OCI-LY7 (cell line): ENCODE data around the gene ZNF892. TPM values are rescaled to one million over a fixed set of nuclear protein-coding genes. Genes with fewer than 3 reads are reported as not detected.
A peak's percentile ranks its signal among the peaks of the same experiment; 100 is the strongest.

Experiments
- BruUV-seq: library from RNA; stranded (reverse); fragments of 400-500 nt; replicated peaks from 2 replicates; lab custom pipeline; 2021; lab: Mats Ljungman, UMichigan
- CTCF ChIA-PET: fragments of 300-600 bp; sonication (Branson Sonifier 250); formaldehyde crosslinking; loops from one replicate; lab custom pipeline; 2022; ENCODE audit warnings: antibody characterized with exemption; ENCODE audit not compliant: unreplicated experiment; lab: Charles Lee
- POLR2A ChIA-PET: fragments of 300-600 bp; sonication (Branson Sonifier 250); formaldehyde crosslinking; loops from one replicate; lab custom pipeline; 2022; ENCODE audit warnings: antibody characterized with exemption; lab: Charles Lee
- DNase-seq: peaks from one replicate; pipeline ENCODE4 v3.0.0-alpha.2; 2015; ENCODE audit warnings: low spot score
- H2AFZ ChIP-seq: fragments of 200-600 bp; sonication (generic), shearing (Covaris generic); 2 replicates; pipeline ENCODE4 v1.6.1; 2014; ENCODE audit warnings: mild to moderate bottlenecking, antibody characterized with exemption, low read length, moderate library complexity
- H3K27ac ChIP-seq: fragments of 200-600 bp; sonication (generic); 2 replicates; pipeline ENCODE4 v1.5.1; 2014; ENCODE audit warnings: mixed run types, low read depth, mild to moderate bottlenecking, moderate library complexity, low read length, inconsistent platforms; ENCODE audit not compliant: poor library complexity, severe bottlenecking
- H3K36me3 ChIP-seq: fragments of 200-600 bp; sonication (generic); 2 replicates; pipeline ENCODE4 v1.6.1; 2014; ENCODE audit warnings: mild to moderate bottlenecking, antibody characterized with exemption, low read length, moderate library complexity, mixed read lengths; ENCODE audit not compliant: insufficient read depth
- H3K4me1 ChIP-seq: fragments of 200-600 bp; sonication (generic); 2 replicates; pipeline ENCODE4 v1.5.1; 2014; ENCODE audit warnings: mild to moderate bottlenecking, low read length; ENCODE audit not compliant: insufficient read depth, poor library complexity, severe bottlenecking
- H3K4me2 ChIP-seq: fragments of 200-600 bp; sonication (generic); 2 replicates; pipeline ENCODE4 v1.6.1; 2014; ENCODE audit warnings: mild to moderate bottlenecking, low read length
- H3K4me3 ChIP-seq: fragments of 200-600 bp; sonication (generic); 2 replicates; pipeline ENCODE4 v1.5.1; 2014; ENCODE audit warnings: mild to moderate bottlenecking, low read depth, low read length; ENCODE audit not compliant: poor library complexity, severe bottlenecking
- H3K79me2 ChIP-seq: fragments of 200-600 bp; sonication (generic); 2 replicates; pipeline ENCODE4 v1.6.1; 2016; ENCODE audit warnings: low read depth, mild to moderate bottlenecking, low read length, moderate library complexity, mixed read lengths; ENCODE audit not compliant: insufficient read depth
- H3K9me2 ChIP-seq: fragments of 200-600 bp; sonication (generic); 2 replicates; pipeline ENCODE4 v1.6.1; 2016; ENCODE audit warnings: mild to moderate bottlenecking, low read length, mixed read lengths; ENCODE audit not compliant: insufficient read depth
- H3K9me3 ChIP-seq: fragments of 200-600 bp; sonication (generic); 2 replicates; pipeline ENCODE4 v1.6.1; 2014; ENCODE audit warnings: mild to moderate bottlenecking, mixed run types, low read length, mixed read lengths
- H4K20me1 ChIP-seq: fragments of 200-600 bp; sonication (generic); 2 replicates; pipeline ENCODE4 v1.6.1; 2014; ENCODE audit warnings: mild to moderate bottlenecking, antibody characterized with exemption, low read length, moderate library complexity, mixed read lengths; ENCODE audit not compliant: insufficient read depth
- CTCF ChIP-seq: fragments of 200-600 bp; sonication (generic); conservative IDR thresholded peaks from 2 replicates; pipeline ENCODE4 v1.5.1; 2014; ENCODE audit warnings: mild to moderate bottlenecking, antibody characterized with exemption, low read length, moderate library complexity, mixed read lengths
- EZH2phosphoT487 ChIP-seq: fragments of 200-600 bp; sonication (generic); IDR thresholded peaks from 2 replicates; pipeline ENCODE4 v1.6.1; 2018; ENCODE audit warnings: low read depth, borderline replicate concordance, mild to moderate bottlenecking, mixed run types, antibody characterized with exemption, low read length, moderate library complexity, mixed read lengths
- intact Hi-C: fragments of 100-400 bp; cut with micrococcal nuclease; formaldehyde crosslinking; loops from one replicate; pipeline ENCODE4 v1.10.0; 2022; ENCODE audit not compliant: unreplicated experiment
- total RNA-seq, 2 experiments: library from RNA; depleted of rRNA in 1 of 2; stranded (reverse); fragments of >200 nt in 1 of 2; shearing (Covaris generic) in 1 of 2; gene quantifications; 2 replicates each; pipeline ENCODE4 v1.2.3, GENCODE V29; 2014 to 2022

ZNF892 gene
- total RNA-seq, 2 experiments from 2014 or later, result 2.9 to 4.7 TPM

DNA sequence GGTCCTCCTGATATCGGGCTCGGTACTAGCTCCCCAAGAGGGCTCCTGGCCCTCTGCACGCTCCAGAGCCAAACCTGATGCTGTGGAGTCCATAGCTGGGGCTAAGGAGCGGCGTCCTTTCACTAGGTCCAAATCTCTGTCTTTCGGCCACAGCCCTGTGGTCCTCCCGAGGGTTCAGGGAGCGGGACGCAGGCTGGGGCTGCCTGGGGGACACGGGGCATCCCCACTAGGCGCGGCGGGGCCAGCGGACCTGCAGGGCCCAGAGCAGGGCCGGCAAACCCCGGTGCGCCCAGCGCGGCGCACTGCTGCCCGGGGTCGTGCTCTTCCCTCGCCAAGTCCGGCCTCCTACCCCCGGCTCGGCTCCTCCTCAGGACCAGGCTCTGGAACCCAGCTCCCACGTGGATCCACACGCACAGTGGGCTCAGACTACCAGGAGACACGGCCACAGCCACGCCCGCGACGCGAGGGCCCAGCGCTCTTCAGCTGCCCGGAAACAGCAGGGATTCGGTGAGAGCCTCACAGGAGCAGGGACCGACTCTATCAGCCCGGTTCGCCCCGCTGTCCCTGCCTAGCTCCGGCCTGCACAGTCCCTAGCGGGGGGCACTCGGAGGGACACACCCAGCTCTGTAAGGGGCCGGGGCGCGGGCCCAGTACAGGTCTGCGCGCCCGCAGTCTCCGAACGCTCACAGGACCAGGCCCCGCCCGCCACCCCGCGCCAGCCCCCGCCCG is 48.3 kb upstream of the ZNF892 start:
- H3K9me2 ChIP-seq, result no peaks in the 10 kb centered on the region
- H4K20me1 ChIP-seq, result no peaks in the 10 kb centered on the region
- TF ChIP-seq CTCF, result no peak
- no peak for TF ChIP-seq EZH2phosphoT487
- ChIA-PET POLR2A (interaction anchor here (0.9 to 2.4 kb wide), 2 partner anchors 9 to 37 kb away, joined by 6 to 16 read pairs; partner anchors contain the start of gene MRPS5), CTCF (no interaction called here)
- DNase-seq, result peak; percentile 8
- peaks cover 8% of the 10 kb centered on the region for H3K4me1 ChIP-seq
- no peak overlapping the region for H3K27ac ChIP-seq
- peak overlapping the region; percentile 79 for H3K4me2 ChIP-seq
- peak overlapping the region; percentile 68 for H3K4me3 ChIP-seq
- H3K79me2 ChIP-seq, result peaks cover 1% of the 10 kb centered on the region; the same call in 1 of the 2 replicates
- H3K9me3 ChIP-seq, result no peaks in the 10 kb centered on the region
- BruUV-seq, result no TSS peak
- peak overlapping the region; percentile 61; the same call in 1 of the 2 replicates for H2AFZ ChIP-seq
- intact Hi-C loops, result no loop called here
- H3K36me3 ChIP-seq, result no peaks in the 10 kb centered on the region

DNA sequence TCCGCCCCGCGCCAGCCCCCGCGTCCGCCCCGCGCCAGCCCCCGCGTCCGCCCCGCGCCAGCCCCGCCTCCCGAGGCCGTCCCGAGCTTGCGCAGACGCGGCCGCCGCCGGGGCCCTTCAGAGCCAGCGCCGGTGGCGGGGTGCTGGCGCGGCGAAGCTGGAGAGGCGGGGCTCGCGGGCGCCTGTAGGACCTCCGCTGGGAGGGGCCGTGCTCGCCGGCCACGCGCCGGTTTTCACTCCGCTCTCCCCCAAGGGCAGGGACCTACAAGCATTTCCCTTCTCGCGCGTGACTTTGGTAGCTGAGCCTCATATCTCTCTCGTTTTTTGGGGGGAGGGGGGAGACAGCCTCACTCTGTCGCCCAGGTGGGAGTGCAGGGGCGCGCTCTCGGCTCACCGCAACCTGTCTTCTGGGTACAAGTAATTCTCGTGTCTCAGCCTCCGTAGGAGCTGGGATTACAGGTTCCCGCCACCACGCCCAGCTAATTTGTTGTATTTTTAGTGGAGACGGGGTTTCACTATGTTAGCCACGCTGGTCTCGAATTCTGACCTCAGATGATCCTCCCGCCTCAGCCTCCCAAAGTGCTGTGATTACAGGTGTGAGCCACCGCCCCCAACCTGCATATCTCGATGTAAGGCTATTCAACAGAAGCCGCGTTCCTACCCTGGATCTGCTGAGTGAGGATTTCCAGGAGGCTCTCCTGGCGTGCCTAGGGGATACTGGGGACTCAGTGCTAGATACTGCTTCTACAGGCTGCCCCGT is 47.5 kb upstream of the ZNF892 start, which contains the start of gene ZNF514:
ZNF514 (minus strand) TSS at position 159 of the 760 bp plus-strand sequence. CDS start 6,595 bp downstream, outside the sequence.
- no peaks in the 10 kb centered on the region for H3K36me3 ChIP-seq
- H4K20me1 ChIP-seq, result no peaks in the 10 kb centered on the region
- peak; percentile 68 for DNase-seq
- H2AFZ ChIP-seq, result peak within 1 kb of the TSS; percentile 71; the same call in 1 of the 2 replicates
- TF ChIP-seq CTCF (no peak), EZH2phosphoT487 (no peak)
- H3K4me1 ChIP-seq, result peaks cover 14% of the 10 kb centered on the region
- ChIA-PET POLR2A (interaction anchor here (0.9 to 2.4 kb wide), 2 partner anchors 8 to 38 kb away, joined by 6 to 16 read pairs; partner anchors contain the start of gene MRPS5), CTCF (no interaction called here)
- no peak within 1 kb of the TSS for H3K27ac ChIP-seq
- H3K9me3 ChIP-seq, result no peaks in the 10 kb centered on the region
- peaks cover 9% of the 10 kb centered on the region; the same call in 1 of the 2 replicates for H3K79me2 ChIP-seq
- H3K4me2 ChIP-seq, result peak within 1 kb of the TSS; percentile 79
- no peaks in the 10 kb centered on the region for H3K9me2 ChIP-seq
- H3K4me3 ChIP-seq, result peak within 1 kb of the TSS; percentile 68
- no TSS peak for BruUV-seq
- intact Hi-C loops, result no loop called here
